Measurements from ENCODE around the gene CEBPA. TPM values are rescaled to one million over a fixed set of nuclear protein-coding genes. Genes with fewer than 3 reads are reported as not detected.

CEBPA gene
- total RNA-seq, 1 experiment from 2014 or later: 3.2 TPM

DNA sequence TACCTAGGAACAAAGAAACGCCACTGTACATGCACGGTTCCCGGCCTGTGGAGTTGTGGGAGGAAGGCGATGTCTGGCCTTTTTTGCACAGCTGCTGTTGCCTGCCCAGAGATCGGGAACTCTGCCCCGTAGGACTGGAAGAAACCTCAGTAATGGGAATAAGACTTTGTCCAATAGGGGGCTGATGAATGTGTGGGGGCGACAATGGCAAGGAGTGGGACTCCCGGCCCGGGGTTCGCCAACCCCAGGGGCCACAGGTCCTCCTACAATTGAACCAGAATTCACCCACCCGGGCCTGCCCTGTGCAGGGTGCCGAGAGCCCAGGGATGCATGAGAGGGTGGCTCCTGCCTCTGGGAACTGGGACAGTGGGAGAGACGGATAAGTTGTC, 2.0 kb upstream of the CEBPA start:
- H3K18ac ChIP-seq (ENCODE audit: insufficient read length, low read depth, low read length): no peak overlapping the region
- H3K4me2 ChIP-seq (ENCODE audit: insufficient read depth, insufficient read length, low read length): no peak overlapping the region
- H2BK12ac ChIP-seq (ENCODE audit: insufficient read length, low read depth, low read length): no peak overlapping the region
- H4K20me1 ChIP-seq (ENCODE audit: control insufficient read depth, insufficient read depth, insufficient read length): no peaks in the 10 kb centered on the region
- no peaks in the 10 kb centered on the region for H3K79me1 ChIP-seq (ENCODE audit: insufficient read depth, low read depth, low read length, poor library complexity, severe bottlenecking)
- no peak overlapping the region for H2BK120ac ChIP-seq (ENCODE audit: low read depth, low read length, poor library complexity, severe bottlenecking)
- H3K27me3 ChIP-seq (ENCODE audit: insufficient read depth, low read length): peaks cover 18% of the 10 kb centered on the region; the same call in 1 of the 2 replicates
- H3K79me2 ChIP-seq (ENCODE audit: insufficient read depth, low read length): no peaks in the 10 kb centered on the region
- no peaks in the 10 kb centered on the region for H3K9me3 ChIP-seq (ENCODE audit: control insufficient read depth, low read depth, low read length)
- no peak overlapping the region for H4K5ac ChIP-seq (ENCODE audit: insufficient read length, low read depth, low read length)
- H3K23ac ChIP-seq (ENCODE audit: insufficient read length, low read depth, low read length): no peak overlapping the region
- Mint-ChIP-seq H3K4me3 (peak overlapping the region; percentile 60 to 67; a peak in 3 of 5 replicates), H3K27me3 (ENCODE audit: low read depth) (peaks cover 45% of the 10 kb centered on the region), H3K36me3 (ENCODE audit: insufficient read depth in 1 of 3, low read depth in 3 of 3) (peaks cover 0 to 7% (median 0%) of the 10 kb centered on the region in 3 experiments; a peak in 1 of 7 replicates), H3K4me1 (peaks cover 20% of the 10 kb centered on the region in 2 experiments), H3K9me3 (no peaks in the 10 kb centered on the region), H3K27ac (no peak overlapping the region)
- no peak overlapping the region for H3K27ac ChIP-seq (ENCODE audit: insufficient read length, low read depth, low read length)
- H3K23me2 ChIP-seq (ENCODE audit: insufficient read length, low read depth, low read length, poor library complexity, severe bottlenecking): peaks cover 3% of the 10 kb centered on the region
- peak; percentile 15 for DNase-seq
- no peak overlapping the region for H2AK5ac ChIP-seq (ENCODE audit: insufficient read length, low read length)
- H3T11ph ChIP-seq (ENCODE audit: low read length): no peak overlapping the region
- WGBS (ENCODE audit: extremely low coverage, insufficient read length, low lambda C conversion rate): no CpG with 5 or more reads among the region's 13 CpGs
- no peak overlapping the region for H2AFZ ChIP-seq (ENCODE audit: low read length)
- no peaks in the 10 kb centered on the region for H3K4me1 ChIP-seq (ENCODE audit: insufficient read depth, low read length)
- H4K91ac ChIP-seq (ENCODE audit: insufficient read length, low read depth, low read length): no peak overlapping the region
- TF ChIP-seq, protein P1, sequence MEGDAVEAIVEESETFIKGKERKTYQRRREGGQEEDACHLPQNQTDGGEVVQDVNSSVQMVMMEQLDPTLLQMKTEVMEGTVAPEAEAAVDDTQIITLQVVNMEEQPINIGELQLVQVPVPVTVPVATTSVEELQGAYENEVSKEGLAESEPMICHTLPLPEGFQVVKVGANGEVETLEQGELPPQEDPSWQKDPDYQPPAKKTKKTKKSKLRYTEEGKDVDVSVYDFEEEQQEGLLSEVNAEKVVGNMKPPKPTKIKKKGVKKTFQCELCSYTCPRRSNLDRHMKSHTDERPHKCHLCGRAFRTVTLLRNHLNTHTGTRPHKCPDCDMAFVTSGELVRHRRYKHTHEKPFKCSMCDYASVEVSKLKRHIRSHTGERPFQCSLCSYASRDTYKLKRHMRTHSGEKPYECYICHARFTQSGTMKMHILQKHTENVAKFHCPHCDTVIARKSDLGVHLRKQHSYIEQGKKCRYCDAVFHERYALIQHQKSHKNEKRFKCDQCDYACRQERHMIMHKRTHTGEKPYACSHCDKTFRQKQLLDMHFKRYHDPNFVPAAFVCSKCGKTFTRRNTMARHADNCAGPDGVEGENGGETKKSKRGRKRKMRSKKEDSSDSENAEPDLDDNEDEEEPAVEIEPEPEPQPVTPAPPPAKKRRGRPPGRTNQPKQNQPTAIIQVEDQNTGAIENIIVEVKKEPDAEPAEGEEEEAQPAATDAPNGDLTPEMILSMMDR (conservative IDR thresholded peaks at IDR 0.05): no peak
- no peak overlapping the region for H3K9ac ChIP-seq (ENCODE audit: extremely low read depth, insufficient read length, low read length)
- no peak overlapping the region for H3K56ac ChIP-seq (ENCODE audit: insufficient read length, low read depth, low read length)
- H2BK20ac ChIP-seq (ENCODE audit: low read depth, low read length, poor library complexity, severe bottlenecking): no peak overlapping the region
- no peak overlapping the region for H3K4ac ChIP-seq (ENCODE audit: low read depth, low read length)
- no peak overlapping the region for H2BK15ac ChIP-seq (ENCODE audit: low read depth, low read length)
- H4K8ac ChIP-seq (replicated peaks; ENCODE audit: insufficient read length, low read depth, low read length): no peak overlapping the region
- H3K14ac ChIP-seq (ENCODE audit: insufficient read depth, low read length): no peak overlapping the region
- no peak overlapping the region for H2BK5ac ChIP-seq (ENCODE audit: insufficient read length, low read length)

Measured in H9 (cell line).